Esophagus squamous epithelium (tissue), 4 donors: ENCODE results near the gene GBGT1.

Source experiments
- CTCF ChIP-seq, 6 experiments: fragments of 450-650 bp in 4 of 6; fragments of 200-600 bp in 2 of 6; sonication (generic) in 2 of 6; IDR thresholded peaks; one replicate each; pipeline ENCODE4 v1.5.1; 2016 to 2019; ENCODE audit warnings: antibody characterized with exemption in 6 of 6, mild to moderate bottlenecking in 4 of 6, moderate library complexity in 4 of 6
- POLR2A ChIP-seq, 4 donors: fragments of 450-650 bp; IDR thresholded peaks; one replicate each; pipeline ENCODE4 v1.6.1; 2017; ENCODE audit warnings: antibody characterized with exemption in 4 of 4, mild to moderate bottlenecking in 4 of 4, moderate library complexity in 3 of 4

GRCh38 chr9:133124123-133124906 is 39.4 kb downstream of the GBGT1 start:
- no peak for TF ChIP-seq POLR2A (IDR thresholded peaks at IDR 0.05)
- no peak for TF ChIP-seq CTCF (IDR thresholded peaks at IDR 0.05)
